ENCODE results near the gene TMEM223. TPM values are rescaled to one million over a fixed set of nuclear protein-coding genes. Genes with fewer than 3 reads are reported as not detected.

Gene TMEM223
- total RNA-seq, 1 donor from 2014 or later = 92.5 TPM

DNA sequence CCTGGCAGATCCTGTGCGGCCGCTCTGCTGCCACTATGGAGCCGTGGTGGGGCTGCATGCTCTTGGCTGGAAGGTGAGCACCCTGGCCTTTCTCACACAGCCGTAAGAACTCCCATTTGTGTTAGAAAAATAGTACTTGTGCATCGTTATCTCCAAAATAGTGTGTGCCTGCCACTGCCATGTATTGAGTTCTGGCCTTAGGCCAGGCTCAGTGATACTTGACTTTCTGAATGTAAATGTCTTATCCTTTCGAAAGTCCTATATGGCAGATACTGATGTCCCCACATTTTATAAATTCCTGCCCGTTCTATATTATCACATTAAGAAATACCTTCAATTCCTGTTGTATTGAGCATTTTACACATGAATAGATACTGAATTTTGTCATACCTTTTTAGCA, 9.1 kb downstream of the TMEM223 start:
- H3K36me3 ChIP-seq = peaks cover 19 to 28% of the 10 kb centered on the region in 2 donors
- no peak overlapping the region for H3K4me3 ChIP-seq
- DNase-seq (ENCODE audit: low spot score in 2 of 2) = no peak
- no peaks in the 10 kb centered on the region for H3K27me3 ChIP-seq
- H3K9me3 ChIP-seq = no peaks in the 10 kb centered on the region
- TF ChIP-seq, protein P1, sequence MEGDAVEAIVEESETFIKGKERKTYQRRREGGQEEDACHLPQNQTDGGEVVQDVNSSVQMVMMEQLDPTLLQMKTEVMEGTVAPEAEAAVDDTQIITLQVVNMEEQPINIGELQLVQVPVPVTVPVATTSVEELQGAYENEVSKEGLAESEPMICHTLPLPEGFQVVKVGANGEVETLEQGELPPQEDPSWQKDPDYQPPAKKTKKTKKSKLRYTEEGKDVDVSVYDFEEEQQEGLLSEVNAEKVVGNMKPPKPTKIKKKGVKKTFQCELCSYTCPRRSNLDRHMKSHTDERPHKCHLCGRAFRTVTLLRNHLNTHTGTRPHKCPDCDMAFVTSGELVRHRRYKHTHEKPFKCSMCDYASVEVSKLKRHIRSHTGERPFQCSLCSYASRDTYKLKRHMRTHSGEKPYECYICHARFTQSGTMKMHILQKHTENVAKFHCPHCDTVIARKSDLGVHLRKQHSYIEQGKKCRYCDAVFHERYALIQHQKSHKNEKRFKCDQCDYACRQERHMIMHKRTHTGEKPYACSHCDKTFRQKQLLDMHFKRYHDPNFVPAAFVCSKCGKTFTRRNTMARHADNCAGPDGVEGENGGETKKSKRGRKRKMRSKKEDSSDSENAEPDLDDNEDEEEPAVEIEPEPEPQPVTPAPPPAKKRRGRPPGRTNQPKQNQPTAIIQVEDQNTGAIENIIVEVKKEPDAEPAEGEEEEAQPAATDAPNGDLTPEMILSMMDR (IDR thresholded peaks at IDR 0.05) = no peak
- H3K27ac ChIP-seq = no peak overlapping the region
- H3K4me1 ChIP-seq = peaks cover 0 to 8% of the 10 kb centered on the region in 2 donors
- intact Hi-C loops (cut with DNase I) = no loop called here

GRCh38 chr11:62778441-62778840, 13.4 kb downstream of the TMEM223 start:
- no peak overlapping the region for H3K27ac ChIP-seq
- H3K9me3 ChIP-seq = no peaks in the 10 kb centered on the region
- TF ChIP-seq, protein P1 (IDR thresholded peaks at IDR 0.05) = no peak
- H3K27me3 ChIP-seq = no peaks in the 10 kb centered on the region
- no peaks in the 10 kb centered on the region for H3K4me1 ChIP-seq
- no peak overlapping the region for H3K4me3 ChIP-seq
- H3K36me3 ChIP-seq = peaks cover 29 to 57% of the 10 kb centered on the region in 2 donors
- no peak for DNase-seq (ENCODE audit: low spot score in 2 of 2)
- intact Hi-C loops (cut with DNase I) = no loop called here

DNA sequence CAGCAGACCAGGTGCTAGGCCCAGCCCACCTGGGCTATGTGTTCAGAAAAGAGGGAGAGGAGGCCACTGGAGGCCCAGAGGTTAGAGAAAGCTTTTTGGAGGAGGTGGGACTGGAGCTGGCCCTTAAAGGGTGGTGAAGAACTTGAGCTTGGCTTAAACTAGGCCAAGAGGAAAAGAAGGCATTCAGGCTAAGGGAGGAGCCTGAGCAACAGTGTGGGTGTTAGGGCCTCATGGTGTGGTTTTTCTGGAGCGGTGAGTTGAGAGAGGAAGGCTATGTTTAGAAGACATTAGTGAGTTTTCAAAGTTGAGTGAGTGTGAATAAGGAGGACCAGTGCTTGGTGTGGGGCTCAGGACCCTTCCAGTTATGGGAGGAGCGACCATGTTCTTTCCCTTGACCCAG, 14.4 kb downstream of the TMEM223 start:
- H3K27ac ChIP-seq = no peak overlapping the region
- DNase-seq (ENCODE audit: low spot score in 2 of 2) = no peak
- no peaks in the 10 kb centered on the region for H3K9me3 ChIP-seq
- intact Hi-C loops (cut with DNase I) = no loop called here
- TF ChIP-seq, protein P1 (IDR thresholded peaks at IDR 0.05) = no peak
- H3K4me3 ChIP-seq = no peak overlapping the region
- no peaks in the 10 kb centered on the region for H3K27me3 ChIP-seq
- peaks cover 29 to 49% of the 10 kb centered on the region in 2 donors for H3K36me3 ChIP-seq
- peaks cover 0 to under 1% of the 10 kb centered on the region in 2 donors for H3K4me1 ChIP-seq

GRCh38 chr11:62775646-62776045, 16.2 kb downstream of the TMEM223 start:
- DNase-seq (ENCODE audit: low spot score in 2 of 2) = no peak
- Histone ChIP-seq H3K4me1 (peaks cover 3 to 8% of the 10 kb centered on the region in 2 donors), H3K36me3 (peaks cover 29 to 44% of the 10 kb centered on the region in 2 donors), H3K27ac (no peak overlapping the region), H3K9me3 (no peaks in the 10 kb centered on the region), H3K27me3 (no peaks in the 10 kb centered on the region), H3K4me3 (no peak overlapping the region)
- TF ChIP-seq, protein P1 (IDR thresholded peaks at IDR 0.05) = no peak
- intact Hi-C loops (cut with DNase I) = no loop called here

GRCh38 chr11:62774407-62774806, 17.4 kb downstream of the TMEM223 start:
- Histone ChIP-seq H3K4me3 (no peak overlapping the region), H3K9me3 (no peaks in the 10 kb centered on the region), H3K27me3 (no peaks in the 10 kb centered on the region), H3K36me3 (peaks cover 23 to 44% of the 10 kb centered on the region in 2 donors), H3K4me1 (peaks cover 3 to 17% of the 10 kb centered on the region in 2 donors), H3K27ac (no peak overlapping the region)
- intact Hi-C loops (cut with DNase I) = loop anchor here (5.0 kb wide), 2 partner anchors 88 to 182 kb away; partner anchors contain the start of gene TUT1
- TF ChIP-seq, protein P1 (IDR thresholded peaks at IDR 0.05) = no peak
- no peak for DNase-seq (ENCODE audit: low spot score in 2 of 2)

Data from ascending aorta (tissue), 2 donors.